ENCODE measurements around the gene NRXN3.

Gene NRXN3

GRCh38 chr14:79496701-79497100 lies 1326.5 kb downstream of the NRXN3 start:
- no peak for DNase-seq (ENCODE audit: low read depth in 2 of 2, low spot score in 1 of 2)

GRCh38 chr14:79500489-79500888 lies 1330.3 kb downstream of the NRXN3 start:
- no peak for DNase-seq (ENCODE audit: low read depth in 2 of 2, low spot score in 1 of 2)

GRCh38 chr14:79502136-79502750 lies 1332.1 kb downstream of the NRXN3 start:
- no peak for DNase-seq (ENCODE audit: low read depth in 2 of 2, low spot score in 1 of 2)

DNA sequence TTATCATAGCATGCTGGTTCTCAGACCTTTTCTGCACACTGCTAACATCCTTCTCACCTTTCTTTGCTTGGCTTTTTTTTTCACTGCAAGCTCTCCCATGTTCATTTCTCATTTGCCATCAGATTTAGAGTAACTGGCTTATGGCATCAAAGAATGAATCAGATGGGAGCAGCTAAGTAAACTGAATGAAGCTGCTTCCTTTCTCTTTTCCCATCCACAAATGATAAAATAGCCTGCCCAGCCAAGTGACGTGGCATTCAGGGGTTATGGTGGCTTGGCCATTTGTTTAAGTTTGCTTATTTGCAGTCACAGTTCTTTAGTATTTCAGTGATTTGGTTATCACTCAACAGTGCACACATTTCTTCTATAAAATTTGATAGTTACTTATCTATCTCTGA lies 1332.6 kb downstream of the NRXN3 start:
- no peak for DNase-seq (ENCODE audit: low read depth in 2 of 2, low spot score in 1 of 2)

DNA sequence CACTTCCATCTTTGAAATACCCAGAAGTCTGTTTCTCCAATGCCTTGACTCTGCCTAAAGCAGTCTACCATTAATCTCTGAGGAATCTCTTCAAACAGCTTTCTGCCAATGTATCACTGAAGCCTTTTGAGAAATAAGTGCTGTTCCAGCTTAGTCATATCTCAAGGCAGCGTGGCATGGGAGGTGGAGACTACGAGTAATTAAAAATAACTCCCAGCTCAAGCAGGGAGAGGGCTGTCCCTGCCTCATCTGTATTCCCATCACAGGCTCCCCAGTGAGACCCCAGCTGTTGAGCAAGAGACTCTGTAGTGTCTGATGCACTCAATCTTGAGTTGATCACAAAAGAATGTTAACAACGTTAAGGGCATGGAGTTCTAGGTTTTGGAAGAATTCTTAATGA lies 1340.5 kb downstream of the NRXN3 start:
- no peak for DNase-seq (ENCODE audit: low read depth in 2 of 2, low spot score in 1 of 2)

DNA sequence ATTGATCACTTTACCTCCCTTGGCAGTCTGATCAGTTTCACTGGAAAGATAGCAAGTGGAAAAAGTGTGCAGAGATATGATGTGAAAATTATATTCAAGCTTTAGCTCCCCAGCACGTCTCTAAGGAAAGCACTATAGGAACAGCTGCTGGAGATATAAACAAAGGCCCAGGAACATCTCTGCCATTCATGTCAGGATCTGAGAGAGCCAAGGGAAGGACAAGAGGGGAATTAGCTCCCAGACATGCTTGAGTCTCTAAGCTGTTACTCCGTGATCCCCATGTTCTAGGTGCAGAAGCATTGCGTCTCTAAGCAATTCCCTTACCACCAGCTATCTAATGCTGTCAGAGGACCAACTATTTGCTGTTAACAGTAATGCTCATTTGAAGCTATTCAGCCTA lies 1341.0 kb downstream of the NRXN3 start:
- DNase-seq (ENCODE audit: low read depth in 2 of 2, low spot score in 1 of 2): no peak

- no peak for DNase-seq (ENCODE audit: low read depth in 2 of 2, low spot score in 1 of 2)
Observed at GRCh38 chr14:79513446-79513845, 1343.3 kb downstream of the NRXN3 start.

DNA sequence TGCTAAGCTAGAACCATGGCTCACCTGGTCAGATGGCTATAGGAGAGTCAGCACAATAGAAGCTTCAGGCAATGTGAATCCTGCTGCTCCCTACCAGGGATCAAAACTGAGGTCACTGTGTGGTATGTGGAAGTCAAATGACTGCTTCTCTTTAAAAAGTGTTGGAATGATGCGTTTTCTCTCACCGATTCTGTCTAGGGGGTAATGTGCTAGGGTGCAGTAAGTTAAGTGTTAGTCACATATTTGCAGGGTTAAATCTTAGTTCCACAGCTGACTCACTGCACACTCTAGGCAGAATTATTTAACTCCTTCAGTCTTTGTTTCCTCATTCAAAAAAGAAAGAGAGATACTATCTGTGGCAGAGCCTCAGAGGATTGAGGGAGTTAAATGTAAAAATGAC lies 1344.5 kb downstream of the NRXN3 start:
- DNase-seq (ENCODE audit: low read depth in 2 of 2, low spot score in 1 of 2): no peak

DNA sequence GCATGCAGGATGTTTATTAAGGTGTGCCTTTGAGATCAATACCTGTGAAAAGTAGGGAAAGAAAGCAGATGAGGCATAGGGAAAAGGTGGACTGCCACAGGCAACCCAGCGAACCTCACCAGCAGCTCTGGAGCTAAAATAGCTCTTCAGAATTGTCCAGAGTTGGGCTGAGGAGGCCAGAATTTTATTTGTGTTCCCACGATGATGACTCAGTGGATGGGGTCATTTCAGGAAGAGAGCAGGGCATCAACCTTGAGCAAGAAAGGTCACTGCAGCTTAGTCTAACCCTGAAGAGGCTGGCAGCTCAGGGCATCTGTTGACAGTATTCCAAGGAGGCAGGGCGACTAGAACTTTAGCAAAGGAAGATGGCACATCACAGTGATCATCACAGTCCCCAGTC lies 1345.0 kb downstream of the NRXN3 start:
- no peak for DNase-seq (ENCODE audit: low read depth in 2 of 2, low spot score in 1 of 2)

DNA sequence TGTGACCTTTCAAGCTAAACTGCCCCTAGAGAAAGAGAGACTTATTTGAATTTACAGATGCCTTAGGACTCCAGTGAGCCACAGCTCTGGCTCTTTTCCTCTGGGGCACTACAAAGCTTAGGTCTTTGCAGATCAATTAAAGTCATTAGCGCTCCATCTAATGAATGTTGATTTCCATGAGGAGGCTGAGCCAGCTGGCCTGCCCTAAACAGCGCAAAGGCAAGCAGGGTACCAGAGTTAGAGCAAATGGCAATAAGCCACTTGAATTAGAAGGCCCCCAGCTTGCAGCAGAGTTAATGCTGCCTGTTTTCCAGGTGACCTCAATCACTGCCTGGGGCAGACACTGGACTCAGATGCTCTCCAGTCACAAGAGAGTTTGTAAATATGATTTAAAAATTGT lies 1345.8 kb downstream of the NRXN3 start:
- no peak for DNase-seq (ENCODE audit: low read depth in 2 of 2, low spot score in 1 of 2)

DNA sequence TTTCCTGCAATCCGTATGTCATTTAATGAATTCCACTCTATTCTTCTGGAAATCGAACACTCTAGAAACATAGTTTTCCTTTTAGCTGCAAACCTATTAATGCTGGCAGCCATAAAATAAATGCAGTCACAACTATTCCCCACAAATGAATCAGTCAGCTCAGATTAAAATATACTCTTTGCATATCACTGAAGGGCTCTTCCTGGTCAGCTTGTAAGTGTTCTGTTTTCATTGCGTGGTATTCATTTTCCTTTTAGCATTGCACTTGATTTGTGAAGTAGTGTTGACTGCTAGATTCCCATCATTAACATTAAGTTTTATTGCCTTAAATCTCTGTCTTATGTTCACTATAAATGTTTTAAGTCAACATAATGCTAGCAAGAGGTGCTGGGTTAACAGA lies 1355.2 kb downstream of the NRXN3 start:
- no peak for DNase-seq (ENCODE audit: low read depth in 2 of 2, low spot score in 1 of 2)

DNA sequence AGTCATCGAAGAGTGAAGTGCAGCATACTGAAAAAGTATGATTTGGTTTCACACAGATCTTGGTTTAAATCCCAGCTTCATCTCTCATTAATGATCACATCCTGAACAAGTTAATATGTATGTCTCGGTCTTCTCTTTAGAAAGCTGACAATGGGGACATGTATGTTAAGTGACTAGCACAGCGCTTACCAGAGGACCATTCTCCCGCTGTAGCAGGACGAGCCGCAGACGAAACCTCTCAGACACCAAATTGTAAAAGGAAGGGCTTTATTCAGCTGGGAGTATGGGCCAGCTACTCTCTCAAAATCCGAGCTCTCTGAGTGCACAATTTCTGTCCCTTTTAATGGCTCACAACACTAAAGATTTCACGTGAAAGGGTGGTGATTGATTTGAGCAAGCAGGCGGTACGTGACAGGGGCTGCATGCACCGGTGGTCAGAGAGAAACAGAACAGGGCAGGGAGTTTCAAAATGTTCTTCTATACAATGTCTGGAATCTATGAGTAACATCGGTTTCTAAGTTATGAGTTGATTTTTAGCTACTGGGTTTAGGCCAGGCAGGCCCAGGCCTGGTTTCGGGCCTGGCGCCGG lies 1358.7 kb downstream of the NRXN3 start:
- no peak for DNase-seq (ENCODE audit: low read depth in 2 of 2, low spot score in 1 of 2)

DNA sequence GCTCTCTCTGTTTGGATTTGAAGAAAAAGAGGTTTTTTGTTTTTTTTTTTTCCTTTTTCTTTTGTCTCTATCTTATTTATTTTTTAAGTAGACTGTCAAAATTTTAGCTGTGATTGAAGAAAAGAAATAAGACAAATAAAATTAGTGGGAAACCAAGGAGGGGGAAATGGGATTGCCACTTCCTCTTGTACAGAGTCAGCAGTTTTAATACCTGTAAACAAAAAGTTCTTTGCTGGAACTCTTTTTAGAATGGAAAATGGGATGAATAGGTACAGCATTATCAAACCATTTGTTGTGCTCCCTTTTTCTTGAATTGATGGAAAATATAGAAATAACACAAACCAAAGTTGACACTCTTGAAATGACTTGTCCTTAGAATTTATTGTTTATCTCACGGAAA lies 1360.4 kb downstream of the NRXN3 start:
- no peak for DNase-seq (ENCODE audit: low read depth in 2 of 2, low spot score in 1 of 2)

GRCh38 chr14:79534703-79535353 lies 1364.7 kb downstream of the NRXN3 start:
- no peak for DNase-seq (ENCODE audit: low read depth in 2 of 2, low spot score in 1 of 2)

DNA sequence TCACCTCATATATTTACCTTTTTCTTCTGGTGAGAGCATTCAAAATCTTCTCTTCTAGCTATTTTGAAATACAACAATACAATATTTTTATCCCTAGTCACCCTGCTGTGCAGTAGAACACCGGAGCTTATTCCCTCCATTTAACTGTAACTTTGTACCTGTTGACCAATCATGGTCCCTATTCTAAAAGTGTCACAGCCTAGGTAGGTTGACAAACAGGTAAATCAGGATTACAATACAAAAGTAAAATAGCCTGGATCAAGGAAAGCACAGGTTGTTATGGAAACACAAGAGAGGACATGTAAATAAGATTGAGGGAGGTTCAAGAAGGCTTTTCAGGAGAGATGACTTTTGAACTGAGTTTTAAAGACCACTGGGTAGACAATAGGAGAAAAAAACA lies 1370.2 kb downstream of the NRXN3 start:
- DNase-seq (ENCODE audit: low read depth in 2 of 2, low spot score in 1 of 2): no peak

GRCh38 chr14:79542121-79542520 lies 1371.9 kb downstream of the NRXN3 start:
- DNase-seq (ENCODE audit: low read depth in 2 of 2, low spot score in 1 of 2): no peak

GRCh38 chr14:79543348-79543747 lies 1373.2 kb downstream of the NRXN3 start:
- DNase-seq (ENCODE audit: low read depth in 2 of 2, low spot score in 1 of 2): no peak

DNA sequence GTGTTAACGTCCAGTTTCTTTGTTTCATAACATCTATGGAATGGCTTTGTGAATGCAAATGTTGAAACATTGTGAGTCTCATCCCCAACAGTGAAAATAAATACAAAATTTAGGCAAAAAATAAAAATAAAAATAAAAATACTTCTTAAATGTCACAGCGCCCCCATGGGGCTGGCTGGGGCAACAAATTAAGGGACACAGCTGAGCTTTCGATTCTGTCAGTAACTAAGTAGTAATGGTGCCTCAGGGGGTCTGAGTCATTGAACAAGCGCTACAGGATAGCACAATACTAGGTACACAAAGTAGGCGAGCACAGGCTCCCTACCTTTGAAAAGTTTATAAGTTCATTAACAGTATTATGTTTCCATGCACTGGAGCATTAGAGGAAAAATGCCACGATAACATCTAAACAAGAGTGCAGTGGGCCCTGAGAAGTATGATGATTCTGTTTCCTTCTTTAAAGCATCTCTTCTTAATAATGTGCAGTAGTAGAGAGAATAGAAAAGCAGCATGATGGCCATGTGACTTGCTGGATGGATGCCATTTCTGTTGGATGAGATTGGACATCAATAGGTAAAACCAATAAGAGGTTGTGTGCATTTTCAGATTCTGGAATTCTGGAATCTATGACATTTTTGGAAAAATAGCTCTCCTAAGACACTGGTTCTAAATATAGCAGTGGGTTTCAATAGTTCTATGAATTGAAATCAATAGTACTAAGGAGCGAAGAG lies 1374.0 kb downstream of the NRXN3 start:
- DNase-seq (ENCODE audit: low read depth in 2 of 2, low spot score in 1 of 2): no peak

DNA sequence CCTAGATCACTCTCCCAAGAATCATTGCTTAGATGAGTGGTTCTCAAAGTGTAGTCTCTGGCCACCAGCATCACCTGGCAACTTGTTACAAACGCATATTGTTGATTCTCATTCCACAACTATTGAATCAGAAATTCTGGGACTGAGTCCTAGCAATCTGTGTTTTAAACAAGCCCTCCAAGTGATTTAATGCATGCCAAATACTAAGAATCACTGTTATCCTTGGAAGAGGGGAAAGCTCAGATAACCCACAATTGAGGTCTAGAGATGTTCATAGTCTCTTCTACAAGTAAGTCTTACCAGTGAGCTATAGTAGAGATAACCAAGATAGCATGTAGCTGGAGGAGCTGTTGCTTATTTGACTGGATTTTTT lies 1374.5 kb downstream of the NRXN3 start:
- no peak for DNase-seq (ENCODE audit: low read depth in 2 of 2, low spot score in 1 of 2)

DNA sequence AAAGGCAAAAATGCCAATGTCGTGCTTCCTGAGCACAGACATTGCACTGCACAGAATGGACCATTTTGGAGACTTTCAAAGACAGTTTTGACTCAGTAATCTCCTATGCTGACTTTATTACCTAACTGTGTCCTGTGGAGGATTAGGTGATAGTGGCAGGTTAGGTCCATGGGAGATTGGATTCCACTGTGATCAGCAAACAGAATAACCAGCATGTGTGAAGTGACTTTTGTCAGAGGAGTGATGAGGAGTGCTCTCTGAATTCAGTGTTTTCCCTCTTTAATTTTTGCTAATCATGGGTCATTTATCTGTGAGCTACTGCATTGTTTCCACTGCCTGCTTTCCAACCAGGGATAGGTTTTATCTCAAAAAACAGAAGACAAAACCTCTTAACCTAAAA lies 1378.7 kb downstream of the NRXN3 start:
- no peak for DNase-seq (ENCODE audit: low read depth in 2 of 2, low spot score in 1 of 2)

DNA sequence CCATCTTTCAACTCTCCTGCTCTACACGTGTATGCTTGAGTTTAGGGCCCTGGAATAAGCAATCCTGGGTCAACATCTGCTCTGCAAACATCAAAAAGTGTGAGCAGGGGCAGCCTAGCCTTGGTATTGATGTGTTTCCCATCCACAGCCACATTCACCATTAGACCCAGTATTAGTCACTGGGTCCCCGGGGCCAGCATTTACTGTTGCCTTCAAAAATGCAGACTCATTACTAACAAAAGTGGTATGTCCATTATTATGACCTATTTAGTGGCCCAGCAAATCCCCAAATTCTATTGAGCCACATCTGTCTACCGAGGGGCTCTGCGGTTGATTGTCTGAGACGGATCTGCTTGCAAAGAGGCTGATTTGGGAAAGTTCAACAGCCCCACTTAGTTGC lies 1379.3 kb downstream of the NRXN3 start:
- no peak for DNase-seq (ENCODE audit: low read depth in 2 of 2, low spot score in 1 of 2)

- no peak for DNase-seq (ENCODE audit: low read depth in 2 of 2, low spot score in 1 of 2)
Observed at GRCh38 chr14:79551523-79551922, 1381.3 kb downstream of the NRXN3 start.

Measured in stimulated activated CD8-positive, alpha-beta memory T cell treated with anti-CD3 and anti-CD28 coated beads, Interleukin-4, amount 100 ng/mL, for 1 hour (primary cell).